Activated T-helper 1 cell treated with anti-CD3 and anti-CD28 coated beads, Interleukin-12 subunit alpha, Interleukin-12 subunit beta, Interleukin-2, Interleukin-4 antibody, amounts not matched to agents 30 ng/mL and 10 ng/mL and 1 ng/mL, durations not matched to agents 14 hours and 24 hours and 36 hours (primary cell): ENCODE data around the gene PCDHGA11. TPM values are rescaled to one million over a fixed set of nuclear protein-coding genes. Genes with fewer than 3 reads are reported as not detected.
"Not testable (repeated sequence)": the region's sequence is repeated elsewhere in the genome, so short reads cannot be mapped to it uniquely, and the experiment has no call there.

Experiments
- DNase-seq: peaks from one replicate; pipeline ENCODE4 v3.0.0; 2021; ENCODE audit warnings: low spot score
- H3K27ac Mint-ChIP-seq: one replicate; pipeline ENCODE4 v1.8.0; 2021; ENCODE audit warnings: mild to moderate bottlenecking, mixed read lengths
- H3K27me3 Mint-ChIP-seq: one replicate; pipeline ENCODE4 v1.8.0; 2022; ENCODE audit warnings: mild to moderate bottlenecking, moderate library complexity, mixed read lengths; ENCODE audit not compliant: insufficient read depth
- H3K36me3 Mint-ChIP-seq: one replicate; pipeline ENCODE4 v1.8.0; 2021; ENCODE audit warnings: low read depth, mixed read lengths
- H3K4me1 Mint-ChIP-seq: one replicate; pipeline ENCODE4 v1.8.0; 2021; ENCODE audit warnings: low read depth, mixed read lengths
- H3K4me3 Mint-ChIP-seq: one replicate; pipeline ENCODE4 v1.8.0; 2021; ENCODE audit warnings: mild to moderate bottlenecking, moderate library complexity, mixed read lengths
- H3K9me3 Mint-ChIP-seq: one replicate; pipeline ENCODE4 v1.8.0; 2021; ENCODE audit warnings: mixed read lengths
- intact Hi-C: fragments of 100-400 bp; cut with micrococcal nuclease; formaldehyde crosslinking; loops from one replicate; pipeline ENCODE4 v1.15.1; 2024
- total RNA-seq: library from RNA; stranded (reverse); gene quantifications from 2 replicates; pipeline ENCODE4 v1.2.3, GENCODE V29; 2022

The PCDHGA11 gene
- total RNA-seq, 1 donor from 2014 or later: 0.16 TPM

DNA sequence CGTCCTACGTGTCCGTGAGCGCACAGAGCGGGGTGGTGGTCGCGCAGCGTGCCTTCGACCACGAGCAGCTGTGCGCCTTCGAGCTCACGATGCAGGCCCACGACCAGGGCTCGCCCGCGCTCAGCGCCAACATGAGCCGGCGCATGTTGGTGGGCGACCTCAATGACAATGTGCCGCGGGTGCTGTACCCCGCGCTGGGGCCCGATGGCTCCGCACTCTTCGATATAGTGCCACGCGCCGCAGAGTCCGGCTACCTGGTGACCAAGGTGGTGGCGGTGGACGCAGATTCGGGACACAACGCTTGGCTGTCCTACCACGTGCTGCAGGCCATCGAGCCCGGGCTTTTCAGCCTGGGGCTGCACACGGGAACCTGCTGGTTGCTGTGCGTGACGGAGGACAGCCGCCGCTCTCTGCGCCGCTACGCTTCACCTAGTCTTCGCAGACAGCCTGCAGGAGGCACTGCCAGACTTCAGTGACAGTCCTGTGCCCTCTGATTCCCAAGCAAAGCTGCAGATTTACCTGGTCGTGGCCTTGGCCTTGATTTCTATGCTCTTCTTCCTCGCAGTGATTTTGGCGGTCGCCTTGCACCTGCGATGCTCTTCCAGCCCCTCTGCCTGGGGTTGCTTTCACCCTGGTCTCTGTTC is 7.1 kb downstream of the PCDHGA11 start:
- H3K4me3 Mint-ChIP-seq: no peak overlapping the region
- no peaks in the 10 kb centered on the region for H3K4me1 Mint-ChIP-seq
- intact Hi-C loops: no loop called here
- H3K27ac Mint-ChIP-seq: no peak overlapping the region
- DNase-seq: no peak
- H3K9me3 Mint-ChIP-seq: peaks cover 28% of the 10 kb centered on the region
- no peaks in the 10 kb centered on the region for H3K36me3 Mint-ChIP-seq
- peaks cover 24% of the 10 kb centered on the region for H3K27me3 Mint-ChIP-seq

DNA sequence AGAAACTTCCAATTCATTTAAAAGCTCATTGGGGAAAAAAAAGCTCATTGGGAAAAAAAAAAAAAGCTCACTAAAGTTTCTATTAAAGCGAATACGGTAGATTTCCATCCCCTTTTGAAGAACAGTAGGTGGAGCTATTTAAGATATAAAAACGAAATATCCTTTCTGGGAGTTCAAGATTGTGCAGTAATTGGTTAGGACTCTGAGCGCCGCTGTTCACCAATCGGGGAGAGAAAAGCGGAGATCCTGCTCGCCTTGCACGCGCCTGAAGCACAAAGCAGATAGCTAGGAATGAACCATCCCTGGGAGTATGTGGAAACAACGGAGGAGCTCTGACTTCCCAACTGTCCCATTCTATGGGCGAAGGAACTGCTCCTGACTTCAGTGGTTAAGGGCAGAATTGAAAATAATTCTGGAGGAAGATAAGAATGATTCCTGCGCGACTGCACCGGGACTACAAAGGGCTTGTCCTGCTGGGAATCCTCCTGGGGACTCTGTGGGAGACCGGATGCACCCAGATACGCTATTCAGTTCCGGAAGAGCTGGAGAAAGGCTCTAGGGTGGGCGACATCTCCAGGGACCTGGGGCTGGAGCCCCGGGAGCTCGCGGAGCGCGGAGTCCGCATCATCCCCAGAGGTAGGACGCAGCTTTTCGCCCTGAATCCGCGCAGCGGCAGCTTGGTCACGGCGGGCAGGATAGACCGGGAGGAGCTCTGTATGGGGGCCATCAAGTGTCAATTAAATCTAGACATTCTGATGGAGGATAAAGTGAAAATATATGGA is 9.7 kb downstream of the PCDHGA11 start, which contains the start of gene PCDHGA12:
PCDHGA12 (plus strand) TSS at position 176 of the 782 bp plus-strand sequence; CDS start at position 429, 253 bp downstream.
- Mint-ChIP-seq H3K9me3 (peaks cover 32% of the 10 kb centered on the region), H3K27me3 (peaks cover 17% of the 10 kb centered on the region), H3K36me3 (no peaks in the 10 kb centered on the region), H3K4me3 (peak within 1 kb of the TSS; percentile 73), H3K4me1 (no peaks in the 10 kb centered on the region), H3K27ac (peak within 1 kb of the TSS; percentile 67)
- intact Hi-C loops: loop anchor here (1.0 kb wide), 1 partner anchor 83 kb away; no protein-coding TSS in a partner anchor
- no peak for DNase-seq

GRCh38 chr5:141431286-141431685 is 10.4 kb downstream of the PCDHGA11 start:
- no peak for DNase-seq
- intact Hi-C loops: no loop called here
- Mint-ChIP-seq H3K27ac (no peak overlapping the region), H3K36me3 (no peaks in the 10 kb centered on the region), H3K4me1 (no peaks in the 10 kb centered on the region), H3K9me3 (peaks cover 32% of the 10 kb centered on the region), H3K4me3 (peak overlapping the region; percentile 73), H3K27me3 (peaks cover 16% of the 10 kb centered on the region)

GRCh38 chr5:141432308-141432707 is 11.5 kb downstream of the PCDHGA11 start:
- H3K4me1 Mint-ChIP-seq, H3K27ac Mint-ChIP-seq, H3K4me3 Mint-ChIP-seq, intact Hi-C loops, DNase-seq, H3K36me3 Mint-ChIP-seq: not testable (repeated sequence)
- peaks cover 32% of the 10 kb centered on the region for H3K9me3 Mint-ChIP-seq
- peaks cover 16% of the 10 kb centered on the region for H3K27me3 Mint-ChIP-seq

GRCh38 chr5:141432726-141433125 is 11.9 kb downstream of the PCDHGA11 start:
- H3K27ac Mint-ChIP-seq, intact Hi-C loops, H3K36me3 Mint-ChIP-seq, DNase-seq, H3K4me3 Mint-ChIP-seq, H3K4me1 Mint-ChIP-seq: not testable (repeated sequence)
- H3K9me3 Mint-ChIP-seq: peaks cover 32% of the 10 kb centered on the region
- H3K27me3 Mint-ChIP-seq: peaks cover 16% of the 10 kb centered on the region

- intact Hi-C loops: loop anchor here (2.0 kb wide), 1 partner anchor 33 kb away; no protein-coding TSS in a partner anchor
- Mint-ChIP-seq H3K27me3 (peaks cover 12% of the 10 kb centered on the region), H3K4me1 (no peaks in the 10 kb centered on the region), H3K36me3 (no peaks in the 10 kb centered on the region), H3K4me3 (no peak overlapping the region), H3K27ac (no peak overlapping the region), H3K9me3 (peaks cover 26% of the 10 kb centered on the region)
- DNase-seq: no peak
Measured at GRCh38 chr5:141434006-141434405, 13.2 kb downstream of the PCDHGA11 start.

DNA sequence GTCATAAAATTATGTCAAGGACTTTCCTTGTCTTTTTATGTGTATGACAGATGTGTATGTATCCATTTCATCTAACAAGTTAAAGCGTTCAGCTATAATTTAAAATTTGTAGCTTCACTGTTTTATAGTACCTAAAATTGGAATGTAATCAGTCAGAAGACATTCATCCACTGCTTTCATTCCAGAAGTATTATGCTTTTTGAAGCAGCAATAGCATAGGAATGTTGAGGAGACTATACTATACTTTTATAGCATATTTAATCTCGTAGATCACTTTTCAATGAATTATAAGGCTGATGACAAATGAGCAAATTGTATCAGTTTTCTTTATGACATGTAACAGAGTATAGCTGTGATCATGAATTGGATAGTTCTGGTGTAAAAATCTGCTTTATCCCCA is 16.4 kb downstream of the PCDHGA11 start:
- Mint-ChIP-seq H3K4me3 (no peak overlapping the region), H3K4me1 (no peaks in the 10 kb centered on the region), H3K9me3 (peaks cover 10% of the 10 kb centered on the region), H3K27me3 (peaks cover 4% of the 10 kb centered on the region), H3K36me3 (no peaks in the 10 kb centered on the region), H3K27ac (no peak overlapping the region)
- intact Hi-C loops: no loop called here
- no peak for DNase-seq

- H3K4me3 Mint-ChIP-seq: no peak overlapping the region
- no peaks in the 10 kb centered on the region for H3K4me1 Mint-ChIP-seq
- H3K9me3 Mint-ChIP-seq: peaks cover 3% of the 10 kb centered on the region
- no peak overlapping the region for H3K27ac Mint-ChIP-seq
- no peaks in the 10 kb centered on the region for H3K36me3 Mint-ChIP-seq
- no peak for DNase-seq
- intact Hi-C loops: no loop called here
- H3K27me3 Mint-ChIP-seq: peaks cover 6% of the 10 kb centered on the region
Measured at GRCh38 chr5:141439411-141440141, 18.7 kb downstream of the PCDHGA11 start.

DNA sequence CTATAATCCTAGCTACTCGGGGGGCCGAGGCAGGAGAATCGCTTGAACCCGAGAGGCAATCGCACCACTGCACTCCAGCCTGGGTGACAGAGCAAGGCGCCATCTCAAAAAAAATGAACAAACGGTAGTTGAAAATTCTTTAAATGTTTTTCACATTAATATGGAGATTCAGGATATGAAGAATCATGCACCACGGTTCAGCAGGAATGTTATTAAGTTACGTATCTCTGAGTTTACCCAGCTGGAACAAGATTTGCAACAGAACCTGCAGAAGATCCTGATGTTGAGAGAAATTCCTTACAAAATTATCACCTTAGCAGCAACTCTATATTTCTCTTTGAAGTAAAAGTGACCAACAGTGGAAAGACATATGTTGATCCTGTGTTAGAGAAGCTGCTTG is 19.5 kb downstream of the PCDHGA11 start:
- no peak for DNase-seq
- Mint-ChIP-seq H3K27me3 (peaks cover 8% of the 10 kb centered on the region), H3K4me1 (no peaks in the 10 kb centered on the region), H3K27ac (no peak overlapping the region), H3K36me3 (no peaks in the 10 kb centered on the region), H3K9me3 (peaks cover 3% of the 10 kb centered on the region), H3K4me3 (no peak overlapping the region)
- intact Hi-C loops: no loop called here

DNA sequence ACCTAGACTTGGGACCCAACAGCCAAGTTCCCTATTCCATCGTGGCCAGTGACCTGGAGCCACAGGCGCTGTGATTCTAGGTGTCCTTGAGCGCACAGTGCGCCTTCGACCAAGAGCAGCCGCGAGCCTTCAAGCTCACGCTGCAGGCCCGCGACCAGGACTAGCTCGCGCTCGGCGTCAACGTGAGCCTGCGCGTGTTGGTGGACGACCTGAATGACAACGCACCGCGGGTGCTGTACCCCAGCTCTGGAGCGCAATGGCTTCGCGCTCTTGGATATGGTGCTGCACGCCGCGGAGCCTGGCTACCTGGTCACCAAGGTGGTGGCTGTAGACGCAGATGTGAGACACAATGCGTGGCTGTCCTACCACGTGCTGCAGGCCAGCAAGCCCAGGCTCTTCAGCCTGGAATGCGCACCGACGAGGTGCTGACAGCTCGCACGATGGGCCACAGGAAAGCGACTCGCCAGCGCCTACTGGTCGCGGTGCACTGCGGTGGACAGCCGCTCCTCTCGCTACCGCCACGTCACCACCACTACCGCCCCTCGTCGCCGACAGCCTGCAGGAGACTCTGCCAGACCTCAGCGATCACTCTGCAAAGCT is 20.8 kb downstream of the PCDHGA11 start:
- Mint-ChIP-seq H3K4me1 (no peaks in the 10 kb centered on the region), H3K36me3 (no peaks in the 10 kb centered on the region), H3K27ac (no peak overlapping the region), H3K27me3 (peaks cover 4% of the 10 kb centered on the region), H3K4me3 (no peak overlapping the region), H3K9me3 (peaks cover 3% of the 10 kb centered on the region)
- intact Hi-C loops: no loop called here
- no peak for DNase-seq

GRCh38 chr5:141465351-141465750 is 44.5 kb downstream of the PCDHGA11 start:
- no peaks in the 10 kb centered on the region for H3K36me3 Mint-ChIP-seq
- H3K9me3 Mint-ChIP-seq: no peaks in the 10 kb centered on the region
- H3K4me3 Mint-ChIP-seq: no peak overlapping the region
- H3K4me1 Mint-ChIP-seq: no peaks in the 10 kb centered on the region
- intact Hi-C loops: no loop called here
- peaks cover 8% of the 10 kb centered on the region for H3K27me3 Mint-ChIP-seq
- DNase-seq: no peak
- H3K27ac Mint-ChIP-seq: no peak overlapping the region
